SU-DHL-6 (cell line): ENCODE data around the gene EPB41L4A.

ENCODE experiments used
- CTCF ChIP-seq: fragments of 200-600 bp; sonication (generic); IDR thresholded peaks from one replicate; pipeline ENCODE4 v1.5.1; 2017; ENCODE audit warnings: antibody characterized with exemption, mild to moderate bottlenecking, low read length, moderate library complexity; ENCODE audit not compliant: insufficient read depth, poor library complexity, severe bottlenecking
- EZH2phosphoT487 ChIP-seq: fragments of 200-600 bp; sonication (generic), shearing (Covaris generic); conservative IDR thresholded peaks from 2 replicates; pipeline ENCODE4 v1.6.1; 2018; ENCODE audit warnings: mild to moderate bottlenecking, antibody characterized with exemption, low read length, moderate library complexity, mixed read lengths

GRCh38 chr5:112270299-112271293, 148.5 kb downstream of the EPB41L4A start:
- TF ChIP-seq CTCF (no peak), EZH2phosphoT487 (no peak)
